ENCODE results near the gene GPD1L.

DNA sequence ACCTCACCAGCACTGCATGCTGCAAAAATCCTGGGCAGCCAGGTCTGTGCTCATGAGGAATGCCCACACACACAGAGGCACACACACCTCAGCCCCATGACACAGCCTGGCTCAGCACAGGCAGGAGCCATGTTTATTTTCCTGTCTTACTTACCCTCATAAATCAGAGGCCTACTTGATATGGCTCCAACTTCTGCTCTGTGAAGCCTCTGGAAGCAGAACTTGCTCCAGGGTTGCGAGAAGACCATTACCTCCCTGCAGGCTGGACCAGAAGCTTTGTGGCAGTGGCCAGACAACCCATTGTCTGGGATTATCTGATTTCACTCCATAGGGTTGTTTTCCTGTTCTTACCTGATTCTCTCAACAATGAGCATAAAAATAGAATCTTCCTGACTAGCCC, 88.2 kb downstream of the GPD1L start:
- TF ChIP-seq, protein P1, sequence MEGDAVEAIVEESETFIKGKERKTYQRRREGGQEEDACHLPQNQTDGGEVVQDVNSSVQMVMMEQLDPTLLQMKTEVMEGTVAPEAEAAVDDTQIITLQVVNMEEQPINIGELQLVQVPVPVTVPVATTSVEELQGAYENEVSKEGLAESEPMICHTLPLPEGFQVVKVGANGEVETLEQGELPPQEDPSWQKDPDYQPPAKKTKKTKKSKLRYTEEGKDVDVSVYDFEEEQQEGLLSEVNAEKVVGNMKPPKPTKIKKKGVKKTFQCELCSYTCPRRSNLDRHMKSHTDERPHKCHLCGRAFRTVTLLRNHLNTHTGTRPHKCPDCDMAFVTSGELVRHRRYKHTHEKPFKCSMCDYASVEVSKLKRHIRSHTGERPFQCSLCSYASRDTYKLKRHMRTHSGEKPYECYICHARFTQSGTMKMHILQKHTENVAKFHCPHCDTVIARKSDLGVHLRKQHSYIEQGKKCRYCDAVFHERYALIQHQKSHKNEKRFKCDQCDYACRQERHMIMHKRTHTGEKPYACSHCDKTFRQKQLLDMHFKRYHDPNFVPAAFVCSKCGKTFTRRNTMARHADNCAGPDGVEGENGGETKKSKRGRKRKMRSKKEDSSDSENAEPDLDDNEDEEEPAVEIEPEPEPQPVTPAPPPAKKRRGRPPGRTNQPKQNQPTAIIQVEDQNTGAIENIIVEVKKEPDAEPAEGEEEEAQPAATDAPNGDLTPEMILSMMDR (IDR thresholded peaks at IDR 0.05), result no peak
- no peak for TF ChIP-seq EZH2 (IDR thresholded peaks at IDR 0.05; ENCODE audit: borderline replicate concordance, insufficient read depth, low read depth, low read length, poor library complexity, severe bottlenecking)
